GM19043 (cell line): ENCODE data around the gene KIF12.
"Not testable (repeated sequence)": the region's sequence is repeated elsewhere in the genome, so short reads cannot be mapped to it uniquely, and the experiment has no call there.

Source experiments
- ATAC-seq: cut with Tn5 transposase; IDR thresholded peaks from one replicate; pipeline ENCODE4 v1.9.1; 2021; ENCODE audit warnings: low read depth; ENCODE audit not compliant: unreplicated experiment

The KIF12 gene

DNA sequence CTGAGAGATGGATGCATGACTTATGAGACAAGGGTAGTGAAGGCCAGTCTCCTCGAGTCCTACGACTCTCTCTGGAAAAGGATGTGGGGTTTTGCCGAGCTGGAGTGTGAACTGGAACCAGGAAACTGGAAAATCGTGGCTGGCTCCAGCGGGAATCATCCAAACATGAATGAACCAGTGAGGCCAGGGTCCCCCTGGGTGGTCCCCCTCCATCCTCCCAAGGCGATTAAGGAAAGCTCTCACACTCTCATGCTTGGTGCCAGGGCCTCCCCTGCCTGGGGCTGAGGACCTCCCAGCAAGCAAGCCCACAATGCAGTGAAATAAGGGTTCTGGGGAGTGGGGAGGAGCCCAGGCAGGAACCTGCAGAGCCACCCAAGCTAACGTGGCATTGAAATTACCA is 11.4 kb downstream of the KIF12 start:
- ATAC-seq = no peak

- ATAC-seq = no peak
Measured at GRCh38 chr9:114086607-114087006, 12.5 kb downstream of the KIF12 start.

DNA sequence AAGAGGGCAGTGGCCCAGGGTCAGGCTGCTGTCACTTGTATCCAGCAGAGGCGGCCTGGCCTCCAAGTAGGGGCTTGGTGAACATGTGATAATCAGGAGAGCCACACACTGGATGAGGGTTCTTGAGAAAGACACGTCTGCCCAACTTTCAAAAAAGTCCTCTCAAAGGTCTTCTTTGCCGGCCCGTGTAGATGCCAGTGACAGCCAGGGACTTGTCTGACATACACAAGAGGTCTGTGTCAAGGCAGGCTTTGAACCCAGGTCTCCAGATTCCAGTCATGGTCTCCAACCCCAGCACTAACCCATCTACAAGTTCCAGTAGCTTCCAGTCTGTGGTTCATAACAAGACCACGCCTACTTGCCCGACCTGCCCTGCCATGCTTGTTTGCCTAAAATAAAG is 13.1 kb downstream of the KIF12 start:
- ATAC-seq = no peak

- ATAC-seq = no peak
Measured at GRCh38 chr9:114085387-114085789, 13.7 kb downstream of the KIF12 start.

DNA sequence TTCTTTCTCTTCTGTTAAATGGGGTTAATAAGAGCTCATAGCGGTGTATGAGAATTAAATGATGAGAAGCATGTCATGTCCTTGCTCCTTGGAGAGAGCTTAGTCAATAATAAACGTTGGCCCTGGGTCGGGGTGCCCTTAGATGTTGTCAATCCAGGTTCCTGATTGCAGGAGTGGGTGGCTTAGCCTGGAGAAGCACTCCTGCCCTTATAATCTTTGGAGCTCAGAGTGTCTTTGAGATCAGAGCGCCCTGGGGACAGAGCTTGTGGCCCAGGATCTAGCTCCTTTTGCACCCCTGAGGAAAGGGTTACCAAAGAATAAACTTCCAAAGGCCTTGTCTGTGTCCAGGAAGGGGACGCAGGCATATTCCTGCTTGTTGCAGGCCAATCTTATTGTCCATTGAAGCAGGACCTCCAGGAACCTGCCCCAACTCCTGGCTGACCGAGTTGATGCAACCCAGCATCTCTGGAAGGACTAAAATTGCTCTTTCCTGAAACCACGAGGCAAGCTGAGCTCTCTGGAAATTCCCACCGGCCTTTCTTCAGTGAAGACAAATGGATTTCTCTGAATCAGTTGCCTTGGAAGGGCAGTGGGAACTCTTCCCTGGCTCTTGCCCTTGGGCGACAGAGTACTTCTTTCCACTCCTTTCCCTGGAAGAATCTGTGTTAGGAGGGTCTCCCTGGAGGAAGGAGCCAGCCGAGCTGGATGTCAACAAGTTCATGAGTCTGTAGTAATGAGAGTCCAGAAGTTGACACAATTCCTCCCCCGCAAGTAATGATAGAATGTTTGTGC is 14.6 kb downstream of the KIF12 start:
- ATAC-seq = no peak

DNA sequence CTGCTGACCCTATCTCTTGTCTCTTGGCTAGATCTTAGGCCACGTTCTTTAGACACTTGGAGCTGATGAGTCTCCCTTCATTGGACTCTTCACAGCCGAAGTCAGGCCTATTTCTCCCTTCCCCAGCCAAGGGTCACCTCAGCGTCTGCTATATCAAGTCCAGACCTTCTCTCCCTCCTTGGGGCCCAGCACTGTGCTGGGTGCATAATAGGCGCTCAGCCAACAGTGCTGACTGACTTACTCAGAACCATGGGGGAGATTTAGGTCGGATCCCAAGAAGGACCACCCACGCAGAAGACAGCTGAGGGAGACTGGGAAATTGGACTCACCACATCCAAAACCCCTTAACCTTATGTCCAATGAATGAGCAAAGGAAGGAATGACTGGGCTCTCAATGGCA is 15.4 kb downstream of the KIF12 start:
- no peak for ATAC-seq

DNA sequence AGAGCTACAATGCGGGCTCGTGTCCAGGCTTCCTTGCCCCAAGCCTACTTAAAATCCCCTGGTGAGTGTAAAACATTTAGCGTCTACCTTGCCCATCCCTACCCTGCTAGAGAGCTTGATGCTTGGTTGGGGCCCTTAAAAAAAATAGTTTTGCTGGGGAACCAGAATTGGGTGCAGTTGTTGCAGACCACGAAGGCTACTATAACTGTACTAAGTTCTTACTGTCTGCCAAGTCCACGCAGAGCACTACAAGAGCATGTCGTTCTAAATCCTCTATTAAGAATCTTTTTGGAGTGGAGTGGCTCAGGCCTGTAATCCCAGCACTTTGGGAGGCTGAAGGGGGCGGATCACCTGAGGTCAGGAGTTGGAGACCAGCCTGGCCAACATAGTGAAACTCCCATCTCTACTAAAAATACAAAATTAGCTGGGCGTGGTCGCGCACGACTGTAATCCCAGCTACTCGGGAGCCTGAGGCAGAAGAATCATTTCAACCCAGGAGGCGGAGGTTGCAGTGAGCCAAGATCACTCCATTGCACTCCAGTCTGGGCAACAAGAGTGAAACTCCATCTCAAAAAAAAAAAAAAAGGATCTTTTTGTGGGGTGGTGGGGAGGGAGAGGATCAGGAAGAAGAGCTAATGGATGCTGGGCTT is 16.2 kb downstream of the KIF12 start:
- ATAC-seq = not testable (repeated sequence)

- peak; percentile 68 for ATAC-seq
Measured at GRCh38 chr9:114082017-114082762, 16.9 kb downstream of the KIF12 start.

- ATAC-seq = no peak
Measured at GRCh38 chr9:114081441-114082016, 17.6 kb downstream of the KIF12 start.

- no peak for ATAC-seq
Measured at GRCh38 chr9:114080773-114081440, 18.2 kb downstream of the KIF12 start.

GRCh38 chr9:114080195-114080772 is 18.8 kb downstream of the KIF12 start:
- ATAC-seq = no peak

DNA sequence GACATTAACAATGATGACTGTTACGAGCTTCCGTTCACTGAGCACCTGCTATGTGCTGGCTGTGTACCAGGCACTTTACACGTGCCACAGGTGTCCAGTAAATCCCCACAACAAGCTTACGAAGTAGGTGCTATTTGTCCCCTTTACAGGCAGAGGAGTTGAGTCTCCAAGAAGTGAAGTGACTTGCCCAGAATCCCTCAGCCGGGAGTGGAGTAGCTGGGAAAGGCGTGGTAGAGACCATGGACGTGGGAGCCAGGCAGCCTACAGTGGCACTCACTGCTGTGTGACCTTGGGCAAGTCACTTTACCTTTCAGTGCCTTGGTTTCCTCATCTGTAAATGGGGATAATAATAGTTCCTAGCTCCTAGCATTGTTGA is 20.3 kb downstream of the KIF12 start:
- ATAC-seq = no peak

DNA sequence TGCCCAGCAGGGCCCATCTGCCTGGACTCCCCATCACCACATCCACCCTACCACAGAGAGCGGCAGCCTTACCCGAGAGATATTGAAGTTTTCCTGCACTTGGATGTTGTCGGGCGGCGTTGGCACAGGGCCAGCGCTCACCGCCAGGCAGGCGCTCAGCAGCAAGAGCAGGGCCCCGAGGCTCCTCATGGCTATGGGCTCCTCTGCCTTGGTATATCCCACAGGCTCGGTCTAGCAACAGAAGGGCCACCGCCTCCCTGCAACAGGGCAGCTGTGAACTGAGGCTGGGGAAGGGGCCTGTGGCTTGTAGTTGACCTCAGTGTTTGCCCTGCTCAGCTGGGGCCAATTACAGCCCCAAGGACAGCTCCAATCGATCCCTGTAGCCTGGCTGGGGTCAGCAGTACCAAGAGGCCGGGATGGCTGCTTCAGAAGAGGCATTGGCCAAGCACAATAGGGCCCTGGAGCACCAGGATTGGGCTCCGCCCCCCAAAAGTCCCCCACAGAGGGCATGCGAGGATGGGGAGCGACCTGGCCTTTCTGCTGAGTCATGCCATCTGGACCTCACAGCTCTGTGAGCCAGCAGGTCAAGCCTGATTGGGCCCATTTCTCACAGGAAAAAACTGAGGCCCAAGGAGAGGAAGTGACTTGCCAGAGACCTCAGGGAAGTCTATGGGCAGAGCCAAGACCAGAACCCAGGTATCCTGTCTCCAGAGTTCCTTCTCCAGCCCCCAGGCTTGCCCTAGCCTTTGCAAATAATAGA is 20.9 kb downstream of the KIF12 start, which contains the start of gene AMBP:
AMBP (minus strand) TSS at position 280 of the 760 bp plus-strand sequence; CDS start at position 189, 91 bp downstream.
- no peak for ATAC-seq

- ATAC-seq = no peak
Measured at GRCh38 chr9:114077162-114077837, 21.8 kb downstream of the KIF12 start.

DNA sequence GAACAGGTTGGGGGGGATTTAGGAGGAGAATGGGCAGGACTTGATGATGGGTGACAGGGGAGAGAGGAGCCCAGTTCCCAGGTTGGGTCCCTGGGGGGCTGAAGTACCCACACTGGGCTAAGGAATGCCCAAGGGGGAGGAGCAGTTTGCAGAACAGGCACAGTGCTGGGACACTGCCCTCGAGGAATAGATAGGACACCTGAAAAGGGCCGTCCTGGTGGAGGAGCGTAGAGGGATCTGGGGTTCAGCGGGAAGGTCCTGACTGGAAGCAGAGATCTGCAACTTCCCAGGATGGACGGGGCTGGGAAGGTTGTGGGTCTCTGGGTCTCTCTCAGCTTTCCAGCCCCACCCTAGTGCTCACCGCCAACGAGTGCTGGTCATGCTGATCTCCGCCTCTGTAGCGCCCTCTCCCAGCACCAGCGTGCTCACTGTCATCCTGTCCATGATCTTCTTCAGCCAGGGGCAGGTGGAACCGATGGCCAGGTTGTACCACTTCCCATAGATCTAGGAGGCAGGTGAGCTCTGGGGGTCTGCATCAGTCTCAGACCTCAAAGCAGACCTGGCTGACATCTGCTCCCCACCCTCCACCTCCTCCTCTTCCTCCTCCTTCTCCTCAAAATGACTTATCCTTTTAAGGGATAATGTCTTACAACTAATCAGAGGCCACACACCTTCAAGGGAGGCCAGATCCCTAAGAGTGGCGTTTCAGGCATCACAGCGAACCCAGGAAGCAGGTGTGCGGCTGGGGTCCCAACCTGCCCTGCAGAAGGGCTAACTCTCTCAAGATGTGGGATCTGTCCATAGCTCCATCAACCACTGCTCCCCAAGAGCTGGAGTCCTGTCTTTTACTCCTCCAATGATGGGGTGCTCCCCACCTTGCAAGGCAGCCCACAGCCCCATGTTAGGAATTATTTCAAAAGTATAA is 22.6 kb downstream of the KIF12 start:
- no peak for ATAC-seq

DNA sequence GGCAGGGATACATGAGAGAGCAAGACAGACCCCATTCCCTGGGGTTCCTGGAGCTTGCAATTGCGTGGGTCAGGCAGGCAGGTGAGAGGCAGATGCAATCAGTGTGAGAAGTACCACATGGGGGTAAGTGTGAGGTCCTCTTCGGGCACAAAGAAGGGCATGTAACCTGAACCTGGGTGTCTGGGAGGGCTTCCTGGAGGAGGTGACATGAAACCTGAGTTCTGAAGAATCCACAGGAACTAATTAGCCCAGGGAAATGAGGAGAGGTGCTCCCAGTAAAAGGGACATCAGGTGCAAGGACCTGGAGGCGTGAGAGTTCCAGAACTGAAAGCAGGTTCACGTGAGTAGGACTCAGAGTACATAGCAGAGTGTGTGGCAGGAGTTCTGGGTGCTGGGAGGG is 23.5 kb downstream of the KIF12 start:
- no peak for ATAC-seq

- no peak for ATAC-seq
Measured at GRCh38 chr9:114072184-114073140, 26.6 kb downstream of the KIF12 start.
